ENCODE results near the gene GOLT1A.

GOLT1A gene

GRCh38 chr1:204213668-204214662 lies at the start of gene GOLT1A:
TSS of gene GOLT1A (minus strand) at chr1:204213988. CDS start at chr1:204213906, 82 bp downstream.
- peak; percentile 54 to 59 for DNase-seq (ENCODE audit: low read depth in 2 of 2)

GRCh38 chr1:204263254-204263910 lies 49.6 kb upstream of the GOLT1A start:
- no peak for DNase-seq (ENCODE audit: low read depth in 2 of 2)

GRCh38 chr1:204262506-204263253 lies 48.9 kb upstream of the GOLT1A start:
- no peak for DNase-seq (ENCODE audit: low read depth in 2 of 2)

GRCh38 chr1:204261746-204262505 lies 48.1 kb upstream of the GOLT1A start:
- no peak for DNase-seq (ENCODE audit: low read depth in 2 of 2)

GRCh38 chr1:204261266-204261665 lies 47.5 kb upstream of the GOLT1A start:
- DNase-seq (ENCODE audit: low read depth in 2 of 2) = no peak

- no peak for DNase-seq (ENCODE audit: low read depth in 2 of 2)
These were observed 46.9 kb upstream of the GOLT1A start for GRCh38 chr1:204260601-204261197.

- no peak for DNase-seq (ENCODE audit: low read depth in 2 of 2)
These were observed 46.0 kb upstream of the GOLT1A start for GRCh38 chr1:204259782-204260181.

- DNase-seq (ENCODE audit: low read depth in 2 of 2) = no peak
These were observed 45.4 kb upstream of the GOLT1A start for GRCh38 chr1:204259196-204259595.

- DNase-seq (ENCODE audit: low read depth in 2 of 2) = no peak
These were observed 44.7 kb upstream of the GOLT1A start for GRCh38 chr1:204258213-204259115.

GRCh38 chr1:204257446-204257845 lies 43.7 kb upstream of the GOLT1A start:
- no peak for DNase-seq (ENCODE audit: low read depth in 2 of 2)

GRCh38 chr1:204256531-204256930 lies 42.7 kb upstream of the GOLT1A start:
- DNase-seq (ENCODE audit: low read depth in 2 of 2) = no peak

GRCh38 chr1:204255966-204256365 lies 42.2 kb upstream of the GOLT1A start:
- DNase-seq (ENCODE audit: low read depth in 2 of 2) = no peak

- DNase-seq (ENCODE audit: low read depth in 2 of 2) = no peak
These were observed 41.4 kb upstream of the GOLT1A start for GRCh38 chr1:204255225-204255624.

- no peak for DNase-seq (ENCODE audit: low read depth in 2 of 2)
These were observed 40.4 kb upstream of the GOLT1A start for GRCh38 chr1:204254031-204254661.

GRCh38 chr1:204251926-204252689 lies 38.3 kb upstream of the GOLT1A start:
- DNase-seq (ENCODE audit: low read depth in 2 of 2) = no peak

GRCh38 chr1:204251286-204251685 lies 37.5 kb upstream of the GOLT1A start:
- no peak for DNase-seq (ENCODE audit: low read depth in 2 of 2)

- DNase-seq (ENCODE audit: low read depth in 2 of 2) = no peak
These were observed 36.7 kb upstream of the GOLT1A start for GRCh38 chr1:204250428-204251030.

- no peak for DNase-seq (ENCODE audit: low read depth in 2 of 2)
These were observed 36.1 kb upstream of the GOLT1A start for GRCh38 chr1:204249736-204250427.
